Immature natural killer cell (primary cell): Measurements from ENCODE around the gene KDM4C. TPM values are rescaled to one million over a fixed set of nuclear protein-coding genes. Genes with fewer than 3 reads are reported as not detected.
A peak's percentile ranks its signal among the peaks of the same experiment; 100 is the strongest.
"Not testable (repeated sequence)": the region's sequence is repeated elsewhere in the genome, so short reads cannot be mapped to it uniquely, and the experiment has no call there.

Experiments used
- DNase-seq, 3 donors: peaks; one replicate each; pipeline ENCODE4 v3.0.0; 2022; ENCODE audit warnings: mixed read lengths in 1 of 3
- H3K27ac Mint-ChIP-seq, 6 donors: one replicate each; pipeline ENCODE4 v1.8.0; 2020; ENCODE audit warnings: mixed read lengths in 6 of 6, mild to moderate bottlenecking in 5 of 6, inconsistent platforms in 4 of 6, moderate library complexity in 3 of 6
- H3K27me3 Mint-ChIP-seq, 3 donors: one replicate each; pipeline ENCODE4 v1.8.0; 2020 to 2021; ENCODE audit warnings: low read depth in 3 of 3, mild to moderate bottlenecking in 3 of 3, mixed read lengths in 3 of 3, moderate library complexity in 3 of 3, inconsistent platforms in 1 of 3
- H3K36me3 Mint-ChIP-seq, 3 donors: one replicate each; pipeline ENCODE4 v1.8.0; 2020; ENCODE audit warnings: mixed read lengths in 3 of 3, inconsistent platforms in 2 of 3, mild to moderate bottlenecking in 2 of 3
- H3K4me1 Mint-ChIP-seq, 2 donors: one replicate each; pipeline ENCODE4 v1.8.0; 2020; ENCODE audit warnings: inconsistent platforms in 2 of 2, mild to moderate bottlenecking in 2 of 2, mixed read lengths in 2 of 2, moderate library complexity in 1 of 2
- H3K4me3 Mint-ChIP-seq, 5 donors: one replicate each; pipeline ENCODE4 v1.8.0; 2020; ENCODE audit warnings: mild to moderate bottlenecking in 5 of 5, mixed read lengths in 5 of 5, inconsistent platforms in 3 of 5, moderate library complexity in 3 of 5
- H3K9me3 Mint-ChIP-seq, 6 donors: one replicate each; pipeline ENCODE4 v1.8.0; 2020; ENCODE audit warnings: mild to moderate bottlenecking in 6 of 6, mixed read lengths in 6 of 6, inconsistent platforms in 4 of 6, moderate library complexity in 3 of 6
- polyA plus RNA-seq, 3 donors: library from polyadenylated mRNA; unstranded; fragments of 300-500 nt; fragmentation: Illumina TruSeq; gene quantifications; one replicate each; pipeline ENCODE4 v1.2.3, GENCODE V29; 2021

Gene KDM4C
- polyA plus RNA-seq, 3 donors from 2014 or later, result 18.2 to 45.6 (median 29.9) TPM

- Mint-ChIP-seq H3K9me3 (peaks cover 0 to 4% (median 3%) of the 10 kb centered on the region in 6 donors), H3K27ac (no peak overlapping the region), H3K36me3 (peaks cover 33 to 47% (median 41%) of the 10 kb centered on the region in 3 donors), H3K27me3 (peaks cover 0 to 2% (median 0%) of the 10 kb centered on the region in 3 donors), H3K4me3 (no peak overlapping the region), H3K4me1 (peaks cover 16 to 23% of the 10 kb centered on the region in 2 donors)
- DNase-seq, result no peak
These were observed 251.3 kb downstream of the KDM4C start for GRCh38 chr9:7009065-7009464.

DNA sequence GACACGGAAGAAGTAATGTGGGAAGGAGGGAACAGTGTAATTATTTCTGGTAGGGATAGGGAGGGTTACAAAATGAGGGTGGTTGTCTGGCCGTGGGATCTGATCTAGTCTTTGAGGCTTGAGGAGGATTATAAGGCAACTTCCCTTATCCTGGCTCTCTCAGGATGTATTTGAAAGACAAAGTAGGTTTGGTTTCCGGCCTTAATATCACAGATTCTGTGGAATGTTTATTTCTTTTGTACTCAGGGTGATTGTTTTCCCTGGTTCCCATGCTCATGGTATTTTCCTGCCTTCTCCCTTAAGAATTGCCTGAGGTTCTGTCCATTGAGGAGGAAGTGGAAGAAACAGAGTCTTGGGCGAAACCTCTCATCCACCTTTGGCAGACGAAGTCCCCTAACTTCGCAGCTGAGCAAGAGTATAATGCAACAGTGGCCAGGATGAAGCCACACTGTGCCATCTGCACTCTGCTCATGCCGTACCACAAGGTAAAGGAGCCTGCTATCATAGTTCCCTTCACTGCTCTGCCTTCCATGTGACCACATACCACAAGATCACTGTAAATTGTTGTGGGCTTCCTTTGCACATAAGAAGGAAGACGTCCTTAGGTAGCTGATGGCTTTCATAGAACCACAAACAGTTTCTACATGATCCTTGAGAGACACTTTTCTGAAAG is 253.8 kb downstream of the KDM4C start:
- Mint-ChIP-seq H3K9me3 (peaks cover 0 to 4% (median 3%) of the 10 kb centered on the region in 6 donors), H3K27me3 (peaks cover 0 to 2% (median 0%) of the 10 kb centered on the region in 3 donors), H3K36me3 (peaks cover 41 to 55% (median 47%) of the 10 kb centered on the region in 3 donors), H3K27ac (peak overlapping the region in 5 of 6 donors; percentile 10 to 72 (median 59)), H3K4me3 (peak overlapping the region in 1 of 5 donors; percentile 63), H3K4me1 (peaks cover 16 to 23% of the 10 kb centered on the region in 2 donors)
- DNase-seq, result peak; percentile 17 to 43 (median 32)

DNA sequence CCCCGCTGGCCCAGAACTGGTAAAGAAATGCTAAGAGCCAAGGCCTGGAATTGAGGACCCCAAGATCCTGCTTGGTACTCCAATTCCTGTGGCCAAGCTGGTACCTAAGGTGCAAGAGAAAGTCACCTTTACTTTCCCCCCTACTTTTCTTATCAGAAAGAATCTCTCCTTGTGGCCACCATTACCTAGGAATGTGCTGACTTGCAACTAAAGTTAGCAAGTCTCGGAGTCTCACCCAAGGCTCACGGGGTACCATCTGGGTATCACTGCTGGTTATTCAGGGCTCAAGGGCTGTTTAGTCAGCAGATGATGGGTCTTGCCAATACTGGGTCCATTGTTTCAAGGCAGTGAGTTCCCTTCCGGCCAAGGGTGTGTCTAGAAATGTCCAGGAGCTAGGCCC is 270.2 kb downstream of the KDM4C start:
- no peak overlapping the region for H3K4me3 Mint-ChIP-seq
- H3K9me3 Mint-ChIP-seq, result no peaks in the 10 kb centered on the region
- H3K36me3 Mint-ChIP-seq, result peaks cover 22 to 46% (median 33%) of the 10 kb centered on the region in 3 donors
- DNase-seq, result no peak
- no peaks in the 10 kb centered on the region for H3K27me3 Mint-ChIP-seq
- H3K4me1 Mint-ChIP-seq, result peaks cover 3 to 8% of the 10 kb centered on the region in 2 donors
- peak overlapping the region in 1 of 6 donors; percentile 34 for H3K27ac Mint-ChIP-seq

DNA sequence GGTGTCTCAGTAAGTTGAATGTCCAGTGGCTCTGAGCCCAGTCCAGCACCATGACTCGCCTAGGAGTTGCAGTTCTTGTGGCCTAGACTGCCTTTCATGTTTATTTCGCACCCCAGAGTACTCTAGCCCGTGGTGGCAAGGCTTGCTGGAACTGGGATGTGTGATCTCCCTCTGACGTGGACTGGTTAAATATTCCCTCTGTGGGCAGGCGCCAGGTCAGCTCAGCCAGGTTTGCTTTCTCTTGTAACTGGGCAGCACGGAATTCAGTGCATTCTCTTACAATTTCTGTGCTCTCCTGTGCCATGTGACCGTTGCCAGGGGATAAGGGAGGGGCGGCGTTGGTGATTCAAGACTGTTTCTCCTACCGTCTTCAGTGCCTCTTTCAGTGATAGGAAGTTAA is 270.8 kb downstream of the KDM4C start:
- Mint-ChIP-seq H3K4me1 (peaks cover 2 to 3% of the 10 kb centered on the region in 2 donors), H3K27me3 (no peaks in the 10 kb centered on the region), H3K27ac (no peak overlapping the region), H3K36me3 (peaks cover 22 to 44% (median 39%) of the 10 kb centered on the region in 3 donors), H3K4me3 (no peak overlapping the region), H3K9me3 (no peaks in the 10 kb centered on the region)
- no peak for DNase-seq

GRCh38 chr9:7030943-7031342 is 273.2 kb downstream of the KDM4C start:
- H3K9me3 Mint-ChIP-seq, H3K27me3 Mint-ChIP-seq, H3K4me3 Mint-ChIP-seq, H3K4me1 Mint-ChIP-seq, DNase-seq, H3K27ac Mint-ChIP-seq: not testable (repeated sequence)
- peaks cover 24 to 48% (median 39%) of the 10 kb centered on the region in 3 donors for H3K36me3 Mint-ChIP-seq

DNA sequence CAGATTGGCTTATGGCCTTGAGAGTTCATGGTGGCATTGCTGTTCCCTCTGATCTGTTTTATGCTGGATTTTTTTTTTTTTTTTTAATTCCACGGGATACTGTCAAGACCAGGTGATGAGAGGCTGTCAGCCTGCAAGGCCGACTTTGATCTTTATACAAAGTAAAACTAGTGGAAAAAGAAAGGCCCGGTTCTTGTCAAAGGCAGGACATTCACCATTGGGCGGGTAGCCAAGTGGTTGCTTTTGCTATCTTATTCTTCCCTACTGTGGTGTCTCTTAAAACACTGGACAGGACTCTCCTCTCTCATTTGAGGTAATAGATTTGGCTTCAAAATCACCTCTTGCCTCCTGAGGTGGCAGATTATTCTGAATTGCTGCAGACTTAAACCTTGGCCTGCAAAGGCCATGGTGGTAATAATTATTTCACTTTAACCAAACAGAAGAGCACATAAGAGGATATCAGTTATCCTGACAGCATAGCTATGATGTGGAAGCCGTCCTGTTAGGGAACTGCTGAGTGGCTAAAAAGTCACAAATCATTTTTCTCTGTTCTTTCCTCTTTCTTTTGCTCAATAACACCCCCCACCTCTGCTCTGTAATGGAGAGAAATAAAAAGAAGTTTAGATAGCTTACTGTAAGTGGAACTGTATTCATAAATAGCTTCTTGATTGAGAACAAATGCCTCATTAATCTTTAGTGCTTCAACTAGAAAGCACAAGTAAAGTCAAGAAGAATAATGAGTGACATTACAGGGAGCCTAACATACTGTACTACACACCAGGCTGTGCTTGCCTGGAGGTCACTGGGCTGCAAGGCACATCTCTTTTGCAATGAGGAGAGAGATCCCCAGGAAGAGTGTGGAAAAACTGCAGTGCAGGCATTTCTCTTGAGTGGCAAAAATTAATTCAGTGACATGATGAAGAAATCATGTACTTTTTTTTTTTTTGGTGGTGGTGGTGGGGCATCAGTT is 275.6 kb downstream of the KDM4C start:
- no peak for DNase-seq
- Mint-ChIP-seq H3K9me3 (no peaks in the 10 kb centered on the region), H3K27me3 (peaks cover 0 to 3% (median 2%) of the 10 kb centered on the region in 3 donors), H3K27ac (peak overlapping the region in 1 of 6 donors; percentile 32), H3K4me1 (no peaks in the 10 kb centered on the region), H3K4me3 (no peak overlapping the region), H3K36me3 (peaks cover 23 to 40% (median 31%) of the 10 kb centered on the region in 3 donors)

DNA sequence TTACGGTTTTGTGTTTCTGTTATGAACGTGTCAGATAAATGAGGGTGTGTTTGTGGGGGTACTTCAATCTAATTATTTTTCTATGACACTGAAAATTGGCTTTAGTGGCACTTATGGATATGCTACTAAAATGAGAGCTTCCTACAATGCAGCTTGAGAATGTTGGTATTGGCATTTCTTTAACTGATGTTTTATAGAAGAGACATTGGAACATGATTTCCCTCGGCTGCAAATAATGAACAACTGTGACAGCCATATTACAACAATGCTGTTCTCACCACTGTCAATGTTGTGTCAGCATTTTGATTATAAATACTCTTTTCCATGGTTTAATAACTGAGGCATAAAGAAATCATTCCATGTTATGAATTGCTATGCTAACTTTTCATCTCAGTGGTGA is 279.4 kb downstream of the KDM4C start:
- no peak overlapping the region for H3K27ac Mint-ChIP-seq
- peaks cover 0 to 3% (median 2%) of the 10 kb centered on the region in 3 donors for H3K27me3 Mint-ChIP-seq
- H3K4me3 Mint-ChIP-seq, result no peak overlapping the region
- H3K9me3 Mint-ChIP-seq, result no peaks in the 10 kb centered on the region
- H3K4me1 Mint-ChIP-seq, result peaks cover under 1% of the 10 kb centered on the region in 2 donors
- peaks cover 16 to 43% (median 23%) of the 10 kb centered on the region in 3 donors for H3K36me3 Mint-ChIP-seq
- no peak for DNase-seq

DNA sequence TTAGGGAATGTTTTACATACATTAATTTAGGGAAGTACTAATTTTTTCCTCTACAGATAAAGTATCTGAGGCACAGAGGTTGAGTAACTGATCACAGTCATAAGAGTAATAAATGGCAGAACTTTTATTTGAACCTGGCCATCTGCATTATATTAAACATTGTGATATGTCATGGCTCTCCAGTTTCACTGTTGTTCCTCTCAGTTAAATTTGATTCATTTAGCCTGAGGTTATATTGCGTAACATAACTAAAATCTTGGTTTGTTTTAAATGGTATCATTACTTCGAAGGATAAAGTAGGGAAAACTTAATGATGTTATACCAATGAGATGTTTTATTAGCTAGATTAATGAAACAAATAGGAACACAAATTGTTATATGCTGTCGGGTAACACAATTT is 284.4 kb downstream of the KDM4C start:
- H3K36me3 Mint-ChIP-seq, result peaks cover 3 to 16% (median 11%) of the 10 kb centered on the region in 3 donors

DNA sequence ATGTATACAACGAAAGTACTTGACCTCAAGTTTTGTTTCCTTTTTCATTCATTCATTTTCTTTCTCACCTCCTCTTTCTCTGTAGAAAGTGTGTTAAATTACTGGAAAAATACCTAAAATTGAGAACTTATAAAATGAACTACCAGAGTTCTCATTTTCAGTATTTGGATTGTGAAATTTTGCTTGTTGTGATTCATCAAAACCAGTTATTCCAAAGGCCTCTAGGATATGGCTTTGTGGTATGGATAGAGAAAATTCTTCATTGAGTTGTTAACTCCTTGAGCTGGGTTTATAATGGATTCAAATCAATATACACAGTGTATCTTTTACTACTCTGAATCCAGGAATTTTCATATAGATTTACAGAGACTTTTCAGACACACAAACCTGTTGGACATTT is 287.6 kb downstream of the KDM4C start:
- Mint-ChIP-seq H3K27ac (peak overlapping the region in 1 of 6 donors; percentile 39), H3K9me3 (no peaks in the 10 kb centered on the region), H3K4me3 (no peak overlapping the region), H3K4me1 (peaks cover 29 to 45% of the 10 kb centered on the region in 2 donors), H3K36me3 (peaks cover 18 to 28% (median 19%) of the 10 kb centered on the region in 3 donors), H3K27me3 (no peaks in the 10 kb centered on the region)
- DNase-seq, result no peak

More for the DNA sequence above, 284.4 kb downstream of the KDM4C start:
- no peak for DNase-seq
- no peak overlapping the region for H3K27ac Mint-ChIP-seq
- H3K9me3 Mint-ChIP-seq, result no peaks in the 10 kb centered on the region
- no peaks in the 10 kb centered on the region for H3K27me3 Mint-ChIP-seq
- H3K4me1 Mint-ChIP-seq, result peaks cover 29 to 45% of the 10 kb centered on the region in 2 donors
- H3K4me3 Mint-ChIP-seq, result no peak overlapping the region

- peaks cover 5 to 6% (median 6%) of the 10 kb centered on the region in 3 donors for H3K27me3 Mint-ChIP-seq
- no peaks in the 10 kb centered on the region for H3K9me3 Mint-ChIP-seq
- DNase-seq, result no peak
- H3K27ac Mint-ChIP-seq, result no peak overlapping the region
- H3K36me3 Mint-ChIP-seq, result peaks cover 9 to 46% (median 21%) of the 10 kb centered on the region in 3 donors
- no peak overlapping the region for H3K4me3 Mint-ChIP-seq
- H3K4me1 Mint-ChIP-seq, result peaks cover 8 to 22% of the 10 kb centered on the region in 2 donors
These were observed 293.9 kb downstream of the KDM4C start for GRCh38 chr9:7051711-7052110.

DNA sequence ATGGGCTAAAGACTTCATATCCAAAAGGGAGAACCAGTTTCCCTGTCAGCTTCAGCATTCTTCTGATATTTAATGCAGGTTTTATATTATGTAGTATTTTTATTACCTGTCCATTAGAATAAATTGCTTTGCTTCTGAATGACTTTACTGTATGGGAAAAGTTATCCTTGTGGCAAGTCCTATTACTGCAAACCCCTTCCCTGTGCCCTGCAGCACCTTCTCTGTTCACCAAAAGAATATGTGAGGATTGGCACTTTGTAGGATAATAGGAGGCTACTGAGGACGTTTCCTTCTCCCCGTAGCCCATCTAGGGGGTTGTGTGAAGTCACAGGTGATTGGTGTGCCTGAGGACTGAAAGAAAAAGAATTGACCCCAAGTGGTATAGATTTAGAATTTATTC is 296.1 kb downstream of the KDM4C start:
- DNase-seq, result no peak
- peaks cover 5 to 6% (median 6%) of the 10 kb centered on the region in 3 donors for H3K27me3 Mint-ChIP-seq
- no peaks in the 10 kb centered on the region for H3K9me3 Mint-ChIP-seq
- peaks cover 0 to 31% (median 11%) of the 10 kb centered on the region in 3 donors for H3K36me3 Mint-ChIP-seq
- no peak overlapping the region for H3K27ac Mint-ChIP-seq
- H3K4me1 Mint-ChIP-seq, result peaks cover 8 to 20% of the 10 kb centered on the region in 2 donors
- H3K4me3 Mint-ChIP-seq, result no peak overlapping the region

DNA sequence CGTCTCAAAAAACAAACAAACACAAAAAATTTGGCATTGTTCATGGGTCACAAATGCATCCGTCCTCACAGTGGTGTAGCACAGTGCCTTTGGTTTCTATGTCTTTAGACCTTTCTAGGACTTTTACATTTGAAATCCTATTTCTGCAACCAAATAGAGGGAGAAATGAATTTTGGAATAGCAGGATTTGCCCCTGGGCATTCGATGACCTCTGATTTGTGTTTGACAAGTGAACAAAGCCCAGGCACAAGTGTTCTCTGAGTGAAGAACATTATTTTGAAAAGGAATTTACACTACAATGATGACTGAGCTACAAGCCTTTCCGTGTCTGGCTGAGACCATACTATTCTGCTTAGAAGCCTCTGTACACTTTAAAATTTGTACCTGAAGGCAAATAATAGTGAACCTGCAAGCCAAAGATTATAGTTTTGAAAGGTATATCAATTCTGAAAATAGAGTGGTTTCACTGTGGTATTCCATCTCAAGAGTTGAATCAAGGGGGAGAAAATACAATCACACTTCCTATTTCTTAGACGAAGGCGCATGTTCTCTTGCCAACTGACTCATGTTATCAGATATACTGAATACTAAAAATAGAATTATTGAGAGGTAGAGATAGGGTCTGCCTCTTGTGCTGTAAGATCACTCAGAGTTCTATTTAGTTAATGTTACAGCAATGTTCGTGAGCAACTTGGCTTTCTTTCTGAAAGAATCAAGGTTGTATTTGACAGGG is 297.6 kb downstream of the KDM4C start:
- Mint-ChIP-seq H3K27me3 (peaks cover 5 to 6% (median 6%) of the 10 kb centered on the region in 3 donors), H3K27ac (peak overlapping the region in 2 of 6 donors; percentile 12 to 13), H3K4me1 (peaks cover 8 to 24% of the 10 kb centered on the region in 2 donors), H3K36me3 (peaks cover 0 to 25% (median 3%) of the 10 kb centered on the region in 3 donors), H3K9me3 (no peaks in the 10 kb centered on the region), H3K4me3 (no peak overlapping the region)
- no peak for DNase-seq

DNA sequence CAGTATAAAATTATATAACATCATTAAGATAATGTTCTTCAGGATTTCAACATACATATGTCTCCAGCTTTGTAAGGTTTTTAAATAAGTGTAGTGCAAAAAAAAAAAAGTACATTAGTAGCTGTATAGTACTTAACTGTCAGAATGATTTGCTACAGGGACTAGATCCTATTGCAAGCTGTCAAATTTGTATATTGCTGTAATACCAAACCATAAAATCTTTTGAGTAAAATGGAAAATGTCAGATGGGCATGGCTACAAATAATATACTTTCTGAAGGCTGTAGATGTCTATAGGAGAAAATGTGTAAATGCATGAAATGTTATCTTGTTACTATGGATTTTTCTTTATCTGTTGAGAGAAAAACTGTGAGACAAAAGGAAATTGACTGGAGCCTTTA is 298.5 kb downstream of the KDM4C start:
- Mint-ChIP-seq H3K4me1 (peaks cover 8 to 24% of the 10 kb centered on the region in 2 donors), H3K9me3 (no peaks in the 10 kb centered on the region), H3K27ac (no peak overlapping the region), H3K36me3 (peaks cover 0 to 22% (median 2%) of the 10 kb centered on the region in 3 donors), H3K4me3 (no peak overlapping the region), H3K27me3 (peaks cover 5 to 6% (median 6%) of the 10 kb centered on the region in 3 donors)
- DNase-seq, result no peak
